HFF-Myc (cell line): ENCODE data around the gene FRS3.

ENCODE experiments used
- DNase-seq: peaks from one replicate; pipeline ENCODE4 v3.0.0-alpha.2; 2011; ENCODE audit warnings: low read depth; ENCODE audit errors: extremely low read depth
- H3K4me3 ChIP-seq: replicated peaks from 2 replicates; pipeline ENCODE4 v1.5.1; 2011; ENCODE audit warnings: low read depth, mild to moderate bottlenecking, control low read depth, low read length
- TF ChIP-seq, protein P1 (sequence below): IDR thresholded peaks from 2 replicates; pipeline ENCODE4 v1.5.1; 2012; ENCODE audit warnings: mild to moderate bottlenecking, low read depth, low read length, control low read depth; ENCODE audit errors: missing control alignments

The FRS3 gene

DNA sequence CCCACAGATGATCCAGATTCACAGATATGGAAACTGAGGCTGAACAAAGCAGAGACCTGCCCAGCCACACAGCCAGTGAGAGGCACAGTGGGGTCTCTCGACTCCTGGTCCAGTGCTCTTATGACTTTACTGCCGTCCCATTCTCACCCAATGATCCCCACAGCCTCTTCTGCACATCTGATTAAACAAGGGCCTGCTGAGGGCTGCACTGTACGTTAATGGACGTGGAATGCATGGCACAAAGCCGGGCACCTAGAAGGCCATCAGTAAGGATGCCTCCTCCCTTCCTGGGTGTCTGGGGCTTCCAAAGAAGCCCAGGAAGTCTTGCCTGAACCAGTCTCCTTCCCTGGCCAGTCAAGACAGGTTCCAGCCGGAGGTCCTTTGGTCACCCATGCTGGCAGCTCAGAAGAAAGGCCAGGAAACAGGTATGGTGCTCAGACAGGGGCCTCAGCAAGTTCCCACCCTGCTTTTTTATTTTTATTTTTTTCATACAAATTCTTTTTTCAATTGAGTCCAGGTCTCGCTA, 48.1 kb downstream of the FRS3 start:
- no peak for DNase-seq
- no peak overlapping the region for H3K4me3 ChIP-seq
- TF ChIP-seq, protein P1, sequence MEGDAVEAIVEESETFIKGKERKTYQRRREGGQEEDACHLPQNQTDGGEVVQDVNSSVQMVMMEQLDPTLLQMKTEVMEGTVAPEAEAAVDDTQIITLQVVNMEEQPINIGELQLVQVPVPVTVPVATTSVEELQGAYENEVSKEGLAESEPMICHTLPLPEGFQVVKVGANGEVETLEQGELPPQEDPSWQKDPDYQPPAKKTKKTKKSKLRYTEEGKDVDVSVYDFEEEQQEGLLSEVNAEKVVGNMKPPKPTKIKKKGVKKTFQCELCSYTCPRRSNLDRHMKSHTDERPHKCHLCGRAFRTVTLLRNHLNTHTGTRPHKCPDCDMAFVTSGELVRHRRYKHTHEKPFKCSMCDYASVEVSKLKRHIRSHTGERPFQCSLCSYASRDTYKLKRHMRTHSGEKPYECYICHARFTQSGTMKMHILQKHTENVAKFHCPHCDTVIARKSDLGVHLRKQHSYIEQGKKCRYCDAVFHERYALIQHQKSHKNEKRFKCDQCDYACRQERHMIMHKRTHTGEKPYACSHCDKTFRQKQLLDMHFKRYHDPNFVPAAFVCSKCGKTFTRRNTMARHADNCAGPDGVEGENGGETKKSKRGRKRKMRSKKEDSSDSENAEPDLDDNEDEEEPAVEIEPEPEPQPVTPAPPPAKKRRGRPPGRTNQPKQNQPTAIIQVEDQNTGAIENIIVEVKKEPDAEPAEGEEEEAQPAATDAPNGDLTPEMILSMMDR: no peak

DNA sequence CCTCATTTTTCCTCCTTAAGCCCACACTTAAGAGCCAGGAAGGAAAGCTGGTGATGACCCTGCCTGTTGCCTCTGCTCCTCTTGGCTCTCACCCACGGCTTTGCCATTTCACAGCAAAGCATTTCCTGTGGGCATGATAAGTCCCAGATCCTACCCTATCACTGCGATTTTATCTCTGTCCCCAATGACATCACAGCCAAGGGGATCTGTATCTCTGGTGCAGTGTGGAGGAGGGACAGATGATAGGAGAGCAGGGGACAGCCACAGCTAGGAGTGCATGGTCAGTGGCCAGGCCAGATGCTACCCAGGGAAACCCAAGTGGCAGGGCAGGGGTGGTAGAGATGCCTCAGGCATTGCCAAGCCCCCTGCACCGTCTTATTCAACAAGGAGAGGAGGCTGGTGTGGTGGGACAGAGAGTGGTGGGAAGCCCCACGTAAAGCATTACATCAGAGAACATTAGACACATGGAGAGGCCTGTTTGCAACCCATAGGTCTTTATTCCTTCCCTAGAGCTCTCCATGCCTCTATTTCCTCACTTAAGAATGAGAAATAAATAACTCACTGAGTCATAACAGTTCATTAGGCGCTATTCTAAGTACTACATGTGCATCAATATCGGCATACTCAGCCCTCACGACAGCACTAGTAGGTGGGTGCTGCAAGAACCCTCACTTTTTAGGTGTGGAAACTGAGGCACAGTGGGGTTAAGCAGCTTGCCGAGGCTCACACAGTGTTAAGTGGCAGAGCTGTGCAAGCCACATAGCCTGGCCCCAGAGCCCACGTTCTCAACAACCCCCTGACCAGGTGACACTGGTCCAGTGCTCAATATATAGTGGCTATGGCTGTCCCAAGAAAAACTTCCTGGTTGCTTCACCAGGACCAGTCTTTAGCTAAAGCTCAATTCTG, 48.9 kb downstream of the FRS3 start:
- TF ChIP-seq, protein P1: no peak
- no peak for DNase-seq
- no peak overlapping the region for H3K4me3 ChIP-seq

DNA sequence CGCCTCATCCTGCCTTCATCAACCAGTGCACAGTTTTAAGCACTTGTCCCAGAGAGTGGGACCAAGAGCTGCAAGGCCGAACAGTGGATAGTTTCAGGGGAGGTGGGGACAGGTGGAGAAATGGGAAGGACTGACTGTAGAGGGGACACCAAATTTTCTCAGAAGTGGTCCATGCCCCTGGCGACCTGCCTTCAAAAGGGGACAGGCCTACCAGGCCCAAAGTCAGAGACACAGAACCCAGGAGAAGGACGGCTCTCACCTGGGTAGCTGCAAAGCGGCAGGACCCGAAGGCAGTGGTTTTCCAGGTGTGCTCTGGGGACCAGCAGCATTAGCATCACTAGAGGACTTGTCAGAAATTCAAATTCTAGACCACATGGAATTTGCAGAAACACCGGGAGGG, 50.1 kb downstream of the FRS3 start:
- TF ChIP-seq, protein P1: no peak

DNA sequence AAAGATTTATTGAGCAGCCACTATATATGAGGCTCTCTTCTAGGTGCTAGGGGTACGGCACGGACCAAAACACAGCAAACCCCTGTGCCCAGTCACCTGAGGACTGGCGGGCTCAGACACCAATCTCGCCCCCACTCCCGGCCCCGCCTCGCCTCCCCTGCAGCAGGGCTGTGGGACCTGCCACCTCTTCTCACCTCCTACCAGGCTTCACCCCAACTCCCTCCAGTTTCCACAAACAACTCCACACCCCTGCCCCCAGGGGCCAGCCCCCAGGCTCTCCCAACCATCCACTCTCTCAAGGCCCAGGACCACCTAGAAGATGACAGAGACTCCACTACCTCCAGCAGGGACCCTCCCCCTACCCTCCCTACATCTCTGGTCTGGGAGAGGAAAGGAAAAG, 50.7 kb downstream of the FRS3 start:
- no peak for DNase-seq
- H3K4me3 ChIP-seq: no peak overlapping the region
- TF ChIP-seq, protein P1: no peak

More for the DNA sequence above, 50.1 kb downstream of the FRS3 start:
- DNase-seq: no peak
- no peak overlapping the region for H3K4me3 ChIP-seq

DNA sequence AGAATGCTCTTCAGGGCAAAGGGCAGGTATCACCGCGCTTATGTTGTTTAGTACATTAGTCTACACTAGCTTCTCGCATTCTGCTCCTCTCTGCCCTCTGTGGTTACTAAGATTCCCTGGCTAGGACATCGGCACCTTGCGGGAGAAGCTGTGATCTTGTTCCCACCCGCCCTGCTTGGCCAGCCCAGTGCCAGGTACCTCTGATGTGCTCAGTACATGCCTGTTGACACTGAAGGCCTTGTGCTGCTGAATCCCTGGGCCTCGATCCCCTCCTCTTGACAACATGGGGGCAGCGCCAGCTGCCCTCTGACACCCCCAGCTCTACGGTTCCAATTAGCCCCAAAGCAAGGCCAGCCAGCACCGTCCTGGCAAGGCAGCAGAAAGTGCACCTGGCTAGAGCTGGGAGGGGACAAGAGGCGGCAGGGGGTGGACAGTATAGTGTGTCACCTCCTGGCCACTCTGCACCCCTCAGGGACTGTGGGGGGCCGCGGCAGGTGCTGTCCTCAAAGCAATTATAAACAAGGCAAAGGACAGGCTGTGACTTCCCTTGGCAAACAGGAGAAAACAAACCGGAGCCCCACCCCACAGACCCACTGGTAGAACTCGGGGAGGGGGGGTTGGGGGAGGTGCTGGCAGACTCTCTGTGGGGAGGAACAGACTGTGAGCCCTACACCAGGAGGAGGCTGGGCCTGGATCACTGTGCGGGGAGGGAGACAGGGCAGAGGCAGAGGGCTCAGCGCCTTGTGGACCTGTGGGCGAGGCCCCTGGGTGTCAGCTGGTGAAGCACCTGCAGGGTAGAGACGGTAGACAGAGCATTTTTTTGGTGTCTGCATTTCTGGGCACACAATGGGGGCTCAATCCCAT, 51.4 kb downstream of the FRS3 start:
- DNase-seq: no peak
- H3K4me3 ChIP-seq: no peak overlapping the region
- TF ChIP-seq, protein P1: no peak

DNA sequence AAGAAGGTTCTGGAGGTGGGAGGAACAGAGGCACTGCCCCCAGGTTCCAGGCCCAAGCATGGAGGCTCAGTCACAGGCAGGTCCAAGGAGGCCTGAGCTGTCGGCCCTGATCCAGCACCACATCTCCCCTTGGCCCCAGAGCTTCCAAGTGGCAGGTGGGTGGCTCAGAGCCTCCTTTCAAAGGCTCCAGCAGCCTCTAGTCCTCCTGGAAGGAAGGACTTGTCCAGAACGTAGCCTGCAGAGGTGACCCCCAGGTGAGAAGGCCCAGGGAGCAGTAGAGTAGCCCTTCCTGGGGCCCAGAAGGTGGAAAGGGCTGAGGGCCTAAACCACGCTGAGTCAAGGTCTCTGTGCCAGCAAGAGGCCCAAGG, 52.0 kb downstream of the FRS3 start:
- no peak overlapping the region for H3K4me3 ChIP-seq
- DNase-seq: no peak
- TF ChIP-seq, protein P1: no peak
